ENCODE data around the gene SLC23A2.

DNA sequence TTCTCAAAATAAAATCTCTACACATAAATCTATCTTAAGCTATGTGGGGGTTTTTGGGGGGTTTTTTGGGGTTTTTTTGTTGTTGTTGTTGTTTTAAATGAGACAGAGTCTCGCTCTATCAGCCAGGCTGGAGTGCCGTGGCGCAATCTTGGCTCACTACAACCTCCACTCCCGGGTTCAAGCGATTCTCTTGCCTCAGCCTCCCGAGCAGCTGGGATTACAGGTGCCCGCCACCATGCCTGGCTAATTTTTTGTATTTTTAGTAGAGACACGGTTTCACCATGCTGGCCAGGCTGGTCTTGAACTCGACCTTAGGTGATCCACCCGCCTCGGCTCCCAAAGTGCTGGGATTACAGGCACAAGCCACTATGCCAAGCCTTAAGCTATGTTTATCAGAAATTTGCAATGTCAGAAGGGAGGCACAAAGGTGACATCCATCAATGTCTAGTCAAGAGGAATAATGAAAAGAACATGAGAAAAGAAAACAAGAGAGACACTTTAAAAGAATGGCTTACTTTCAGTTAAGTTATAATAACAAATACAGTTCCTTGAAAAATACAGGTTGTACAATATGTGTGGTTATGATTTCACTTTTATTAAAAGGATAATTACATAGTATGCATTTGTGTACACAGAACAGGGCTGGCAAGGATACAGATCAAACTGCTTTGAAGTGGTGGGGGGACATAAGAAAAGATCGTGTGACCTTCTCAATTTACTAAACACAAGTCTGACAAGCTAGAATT lies 28.6 kb downstream of the SLC23A2 start:
- no peak for TF ChIP-seq EZH2 (IDR thresholded peaks at IDR 0.05; ENCODE audit: insufficient read depth, poor library complexity, severe bottlenecking)
- no peak for TF ChIP-seq EZH2phosphoT487 (IDR thresholded peaks at IDR 0.05; ENCODE audit: insufficient read depth, low read depth)
